DND-41 (cell line): ENCODE results near the gene RMND5A.

ENCODE experiments used
- ATAC-seq: fragments of 200-7000 bp; cut with Tn5 transposase; 3 replicates; pipeline ENCODE4 v1.9.1; 2021; ENCODE audit warnings: low read depth; ENCODE audit not compliant: insufficient read depth
- DNase-seq: peaks from one replicate; pipeline ENCODE4 v3.0.0-alpha.2; 2020
- H2AFZ ChIP-seq: 2 replicates; pipeline ENCODE4 v1.6.0; 2012; ENCODE audit warnings: low read depth, low read length
- H3K27ac ChIP-seq: 2 replicates; pipeline ENCODE4 v1.5.1; 2012; ENCODE audit warnings: low read length, inconsistent platforms
- H3K27me3 ChIP-seq: fragments of 200-600 bp; sonication (generic); 2 replicates; pipeline ENCODE4 v1.6.0; 2012; ENCODE audit warnings: low read length, mild to moderate bottlenecking, inconsistent platforms; ENCODE audit not compliant: insufficient read depth, poor library complexity
- H3K36me3 ChIP-seq: 2 replicates; pipeline ENCODE4 v1.5.1; 2012; ENCODE audit warnings: low read length, inconsistent platforms; ENCODE audit not compliant: insufficient read depth
- H3K4me1 ChIP-seq: 2 replicates; pipeline ENCODE4 v1.5.1; 2012; ENCODE audit warnings: mild to moderate bottlenecking, low read length; ENCODE audit not compliant: insufficient read depth
- H3K4me2 ChIP-seq: 2 replicates; pipeline ENCODE4 v1.6.0; 2012; ENCODE audit warnings: mild to moderate bottlenecking, moderate library complexity, low read length, inconsistent platforms; ENCODE audit not compliant: insufficient read depth
- H3K4me3 ChIP-seq, 2 experiments: fragments of 200-600 bp in 1 of 2; shearing (Covaris generic) in 1 of 2; 2 replicates each; pipeline ENCODE4 v1.5.1; 2012 to 2016; ENCODE audit warnings: inconsistent platforms in 2 of 2, low read length in 2 of 2, mild to moderate bottlenecking in 2 of 2, low read depth in 1 of 2, moderate library complexity in 1 of 2
- H3K79me2 ChIP-seq: 2 replicates; pipeline ENCODE4 v1.6.0; 2012; ENCODE audit warnings: low read length, inconsistent platforms; ENCODE audit not compliant: insufficient read depth
- H3K9ac ChIP-seq: 2 replicates; pipeline ENCODE4 v1.6.0; 2012; ENCODE audit warnings: low read depth, mild to moderate bottlenecking, inconsistent platforms, low read length, moderate library complexity
- H3K9me3 ChIP-seq: 2 replicates; pipeline ENCODE4 v1.5.1; 2012; ENCODE audit warnings: low read length, moderate library complexity, mild to moderate bottlenecking, inconsistent platforms; ENCODE audit not compliant: insufficient read depth, severe bottlenecking
- H4K20me1 ChIP-seq: 2 replicates; pipeline ENCODE4 v1.6.0; 2012; ENCODE audit warnings: low read length; ENCODE audit not compliant: insufficient read depth
- CTCF ChIP-seq: IDR thresholded peaks from 2 replicates; pipeline ENCODE4 v1.5.1; 2012; ENCODE audit warnings: borderline replicate concordance, low read length, moderate library complexity, mild to moderate bottlenecking; ENCODE audit not compliant: poor library complexity, severe bottlenecking; ENCODE audit errors: extremely low read depth
- EZH2 ChIP-seq: IDR thresholded peaks from 3 replicates; pipeline ENCODE4 v1.6.1; 2012; ENCODE audit warnings: borderline replicate concordance, low read depth, mild to moderate bottlenecking, moderate library complexity, low read length, inconsistent platforms; ENCODE audit not compliant: severe bottlenecking

RMND5A gene

GRCh38 chr2:86782748-86783147, 62.7 kb downstream of the RMND5A start:
- H3K9me3 ChIP-seq: no peaks in the 10 kb centered on the region
- TF ChIP-seq CTCF (no peak), EZH2 (no peak)
- DNase-seq: no peak

GRCh38 chr2:86783615-86784339, 63.7 kb downstream of the RMND5A start:
- no peak overlapping the region for H2AFZ ChIP-seq
- no peak overlapping the region for H3K27ac ChIP-seq
- no peak overlapping the region for H3K4me2 ChIP-seq
- TF ChIP-seq EZH2: no peak
- TF ChIP-seq CTCF: no peak
- H3K9ac ChIP-seq: no peak overlapping the region
- no peaks in the 10 kb centered on the region for H3K9me3 ChIP-seq
- no peaks in the 10 kb centered on the region for H3K27me3 ChIP-seq
- H3K4me1 ChIP-seq: no peaks in the 10 kb centered on the region
- no peaks in the 10 kb centered on the region for H3K36me3 ChIP-seq
- H3K4me3 ChIP-seq: no peak overlapping the region
- no peaks in the 10 kb centered on the region for H3K79me2 ChIP-seq
- DNase-seq: no peak
- H4K20me1 ChIP-seq: no peaks in the 10 kb centered on the region
- no peak for ATAC-seq

More at GRCh38 chr2:86782748-86783147, 62.7 kb downstream of the RMND5A start:
- no peaks in the 10 kb centered on the region for H3K27me3 ChIP-seq
- no peak overlapping the region for H3K4me2 ChIP-seq
- no peak overlapping the region for H3K27ac ChIP-seq
- H3K79me2 ChIP-seq: no peaks in the 10 kb centered on the region
- ATAC-seq: no peak
- H3K9ac ChIP-seq: no peak overlapping the region
- no peak overlapping the region for H2AFZ ChIP-seq
- no peaks in the 10 kb centered on the region for H3K36me3 ChIP-seq
- H4K20me1 ChIP-seq: no peaks in the 10 kb centered on the region
- H3K4me1 ChIP-seq: no peaks in the 10 kb centered on the region
- no peak overlapping the region for H3K4me3 ChIP-seq

GRCh38 chr2:86785456-86785855, 65.4 kb downstream of the RMND5A start:
- H3K4me2 ChIP-seq: no peak overlapping the region
- TF ChIP-seq CTCF: no peak
- no peak for TF ChIP-seq EZH2
- ATAC-seq (no peak; the same call in 2 of the 3 replicates), DNase-seq (no peak)
- H3K4me1 ChIP-seq: no peaks in the 10 kb centered on the region
- H3K36me3 ChIP-seq: no peaks in the 10 kb centered on the region
- no peaks in the 10 kb centered on the region for H4K20me1 ChIP-seq
- H3K27me3 ChIP-seq: no peaks in the 10 kb centered on the region
- H3K27ac ChIP-seq: no peak overlapping the region
- H3K4me3 ChIP-seq: no peak overlapping the region
- no peaks in the 10 kb centered on the region for H3K9me3 ChIP-seq
- H3K9ac ChIP-seq: no peak overlapping the region
- H2AFZ ChIP-seq: no peak overlapping the region
- H3K79me2 ChIP-seq: no peaks in the 10 kb centered on the region
